Hepatocyte (in vitro differentiated cells): ENCODE results near the gene RNF208. TPM values are rescaled to one million over a fixed set of nuclear protein-coding genes. Genes with fewer than 3 reads are reported as not detected.

Experiments
- DNase-seq: peaks from one replicate; pipeline ENCODE4 v3.0.0-alpha.2; 2016; ENCODE audit warnings: low spot score
- H2AFZ ChIP-seq: fragments of 200-600 bp; sonication (generic); 2 replicates; pipeline ENCODE4 v1.6.0; 2016; ENCODE audit warnings: antibody characterized with exemption, mild to moderate bottlenecking
- H3K27ac ChIP-seq: fragments of 200-600 bp; sonication (generic); 2 replicates; pipeline ENCODE4 v1.5.1; 2016; ENCODE audit warnings: mild to moderate bottlenecking
- H3K27me3 ChIP-seq: fragments of 200-600 bp; sonication (generic); 2 replicates; pipeline ENCODE4 v1.6.1; 2016
- H3K36me3 ChIP-seq: fragments of 200-600 bp; sonication (generic); replicated peaks from 2 replicates; pipeline ENCODE4 v1.5.1; 2016; ENCODE audit warnings: low read depth; ENCODE audit not compliant: insufficient read depth
- H3K4me1 ChIP-seq: fragments of 200-600 bp; sonication (generic); 2 replicates; pipeline ENCODE4 v1.5.1; 2016; ENCODE audit warnings: mild to moderate bottlenecking, moderate library complexity; ENCODE audit not compliant: insufficient read depth
- H3K4me2 ChIP-seq: fragments of 200-600 bp; sonication (generic); 2 replicates; pipeline ENCODE4 v1.6.0; 2016
- H3K4me3 ChIP-seq: fragments of 200-600 bp; sonication (generic); 2 replicates; pipeline ENCODE4 v1.5.1; 2016; ENCODE audit warnings: mild to moderate bottlenecking
- H3K79me2 ChIP-seq: fragments of 200-600 bp; sonication (generic); 2 replicates; pipeline ENCODE4 v1.6.0; 2017; ENCODE audit warnings: mild to moderate bottlenecking
- H3K9me2 ChIP-seq: fragments of 200-600 bp; sonication (generic); replicated peaks from 2 replicates; pipeline ENCODE4 v1.6.0; 2017; ENCODE audit warnings: mild to moderate bottlenecking; ENCODE audit not compliant: insufficient read depth
- H3K9me3 ChIP-seq: fragments of 200-600 bp; sonication (generic); 2 replicates; pipeline ENCODE4 v1.5.1; 2016; ENCODE audit warnings: low read depth, mild to moderate bottlenecking
- H4K20me1 ChIP-seq: fragments of 200-600 bp; sonication (generic); 2 replicates; pipeline ENCODE4 v1.6.0; 2016; ENCODE audit warnings: mild to moderate bottlenecking; ENCODE audit not compliant: insufficient read depth, poor library complexity, severe bottlenecking
- CTCF ChIP-seq: fragments of 200-600 bp; sonication (generic); IDR thresholded peaks from 2 replicates; pipeline ENCODE4 v1.5.1; 2016; ENCODE audit warnings: antibody characterized with exemption, mild to moderate bottlenecking; ENCODE audit not compliant: poor library complexity
- EZH2 ChIP-seq: fragments of 200-600 bp; sonication (generic); IDR thresholded peaks from 2 replicates; pipeline ENCODE4 v1.6.1; 2016; ENCODE audit warnings: antibody characterized with exemption, mild to moderate bottlenecking, borderline replicate concordance
- EZH2phosphoT487 ChIP-seq: fragments of 200-600 bp; sonication (generic); IDR thresholded peaks from one replicate; pipeline ENCODE4 v1.6.1; 2018; ENCODE audit warnings: antibody characterized with exemption, mild to moderate bottlenecking, low read depth, moderate library complexity; ENCODE audit not compliant: unreplicated experiment, severe bottlenecking
- WGBS: methylation state at CpG from one replicate; pipeline ENCODE4 v1.1.6; 2016; ENCODE audit warnings: low lambda C conversion rate; ENCODE audit errors: missing lambda C conversion rate; 5-methylcytosine and 5-hydroxymethylcytosine counted together
- polyA plus RNA-seq: library from polyadenylated mRNA; unstranded; fragments of >200 nt; fragmentation: Nextera tagmentation; extraction: Ambion mirVana; gene quantifications from 2 replicates; pipeline ENCODE4 v1.2.1, GENCODE V29; 2016
- total RNA-seq: library from RNA; depleted of rRNA; stranded (reverse); fragments of >200 nt; gene quantifications from 2 replicates; pipeline ENCODE4 v1.2.3, GENCODE V29; 2014

Gene RNF208
- total and polyA plus RNA-seq, 2 experiments from 2014 or later, result 1.6 to 3.3 TPM

DNA sequence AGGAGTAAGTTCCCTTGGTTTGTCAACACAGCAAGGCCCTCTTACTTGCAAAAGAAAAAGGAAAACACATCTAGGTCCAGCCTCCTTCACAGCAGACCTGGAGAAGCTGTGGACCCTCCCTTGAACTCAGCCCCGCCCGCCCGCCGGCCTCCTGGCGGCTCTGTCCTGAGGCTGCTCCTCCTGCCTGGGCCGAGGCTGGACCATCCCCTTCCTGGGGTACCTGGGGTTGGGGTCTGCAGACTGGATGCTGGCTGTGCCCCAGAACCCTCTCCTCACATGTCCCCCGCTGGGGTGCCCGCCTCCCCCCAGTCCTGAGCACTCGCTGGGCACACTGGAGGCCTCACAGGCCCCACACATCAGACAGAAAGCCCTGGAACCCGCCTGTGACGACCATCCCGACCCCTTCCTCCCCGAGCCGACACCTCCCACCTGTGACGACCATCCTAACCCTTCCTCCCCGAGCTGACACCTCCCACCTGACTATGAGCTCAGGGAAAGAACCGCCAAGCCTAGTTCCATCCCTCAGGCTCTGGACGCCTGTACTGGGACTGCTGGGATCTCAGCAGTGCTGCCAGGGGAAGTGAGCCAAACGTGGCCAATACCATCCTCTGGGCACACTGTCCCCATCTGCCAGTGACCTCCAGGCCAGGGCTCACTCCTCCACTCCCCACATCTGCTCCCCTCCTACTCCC lies 43.0 kb downstream of the RNF208 start:
- no peaks in the 10 kb centered on the region for H3K36me3 ChIP-seq

GRCh38 chr9:137178201-137178938 lies 43.7 kb downstream of the RNF208 start:
- Histone ChIP-seq H3K9me2 (no peaks in the 10 kb centered on the region), H3K9me3 (no peaks in the 10 kb centered on the region), H4K20me1 (no peaks in the 10 kb centered on the region), H3K27ac (no peak overlapping the region), H3K4me1 (no peaks in the 10 kb centered on the region), H3K36me3 (no peaks in the 10 kb centered on the region), H3K79me2 (no peaks in the 10 kb centered on the region), H2AFZ (no peak overlapping the region), H3K4me2 (no peak overlapping the region), H3K27me3 (no peaks in the 10 kb centered on the region), H3K4me3 (no peak overlapping the region)
- TF ChIP-seq CTCF (no peak), EZH2 (no peak), EZH2phosphoT487 (no peak)
- 98% methylated on average over 23 of the region's 23 CpGs for WGBS
- DNase-seq, result no peak

More for the DNA sequence above, 43.0 kb downstream of the RNF208 start:
- 94% methylated on average over 18 of the region's 19 CpGs for WGBS
- no peak overlapping the region for H3K4me2 ChIP-seq
- H3K27me3 ChIP-seq, result no peaks in the 10 kb centered on the region
- no peaks in the 10 kb centered on the region for H3K4me1 ChIP-seq
- no peaks in the 10 kb centered on the region for H4K20me1 ChIP-seq
- TF ChIP-seq CTCF (no peak), EZH2 (no peak), EZH2phosphoT487 (no peak)
- no peaks in the 10 kb centered on the region for H3K79me2 ChIP-seq
- no peak overlapping the region for H2AFZ ChIP-seq
- H3K9me2 ChIP-seq, result no peaks in the 10 kb centered on the region
- no peak for DNase-seq
- H3K4me3 ChIP-seq, result no peak overlapping the region
- no peaks in the 10 kb centered on the region for H3K9me3 ChIP-seq
- no peak overlapping the region for H3K27ac ChIP-seq

- Histone ChIP-seq H2AFZ (no peak overlapping the region), H4K20me1 (no peaks in the 10 kb centered on the region), H3K4me3 (no peak overlapping the region), H3K27me3 (peaks cover 2% of the 10 kb centered on the region), H3K9me2 (no peaks in the 10 kb centered on the region), H3K27ac (no peak overlapping the region), H3K36me3 (no peaks in the 10 kb centered on the region), H3K4me1 (no peaks in the 10 kb centered on the region), H3K4me2 (no peak overlapping the region), H3K9me3 (no peaks in the 10 kb centered on the region), H3K79me2 (no peaks in the 10 kb centered on the region)
- TF ChIP-seq EZH2phosphoT487 (no peak), CTCF (peak; percentile 49)
- DNase-seq, result peak; percentile 74
- 61% methylated on average over 17 of the region's 17 CpGs for WGBS
Measured at GRCh38 chr9:137176302-137177182, 45.5 kb downstream of the RNF208 start.
